Activated CD8-positive, alpha-beta memory T cell treated with anti-CD3 and anti-CD28 coated beads for 4 hours (primary cell): Measurements from ENCODE around the gene LRP5.

Experiments used
- DNase-seq, 2 donors: peaks; one replicate each; pipeline ENCODE4 v3.0.0-alpha.2; 2020; ENCODE audit warnings: low read depth in 2 of 2

The LRP5 gene

GRCh38 chr11:68312117-68312779, at the start of gene LRP5:
Gene LRP5, plus strand, starts transcription at chr11:68312591. Its CDS starts 124 bp downstream, at chr11:68312715.
- DNase-seq: no peak

- DNase-seq: no peak
These were observed 48.9 kb upstream of the LRP5 start for GRCh38 chr11:68263444-68264035.

DNA sequence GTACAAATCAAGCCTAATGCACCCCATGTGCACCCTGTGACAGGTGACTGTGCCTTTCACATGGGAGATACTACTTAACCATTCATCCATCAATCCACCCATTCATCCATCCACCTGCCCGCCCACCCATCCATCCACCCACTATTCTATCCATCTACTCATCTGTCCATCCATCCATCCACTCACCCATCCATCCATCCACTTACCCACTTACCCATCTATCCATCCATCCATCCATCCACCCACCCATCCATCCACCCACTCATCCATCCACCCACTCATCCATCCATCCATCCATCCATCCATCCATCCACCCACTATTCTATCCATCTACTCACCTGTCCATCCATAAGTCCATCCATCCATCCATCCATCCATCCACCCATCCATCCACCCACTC, 48.1 kb upstream of the LRP5 start:
- no peak for DNase-seq

DNA sequence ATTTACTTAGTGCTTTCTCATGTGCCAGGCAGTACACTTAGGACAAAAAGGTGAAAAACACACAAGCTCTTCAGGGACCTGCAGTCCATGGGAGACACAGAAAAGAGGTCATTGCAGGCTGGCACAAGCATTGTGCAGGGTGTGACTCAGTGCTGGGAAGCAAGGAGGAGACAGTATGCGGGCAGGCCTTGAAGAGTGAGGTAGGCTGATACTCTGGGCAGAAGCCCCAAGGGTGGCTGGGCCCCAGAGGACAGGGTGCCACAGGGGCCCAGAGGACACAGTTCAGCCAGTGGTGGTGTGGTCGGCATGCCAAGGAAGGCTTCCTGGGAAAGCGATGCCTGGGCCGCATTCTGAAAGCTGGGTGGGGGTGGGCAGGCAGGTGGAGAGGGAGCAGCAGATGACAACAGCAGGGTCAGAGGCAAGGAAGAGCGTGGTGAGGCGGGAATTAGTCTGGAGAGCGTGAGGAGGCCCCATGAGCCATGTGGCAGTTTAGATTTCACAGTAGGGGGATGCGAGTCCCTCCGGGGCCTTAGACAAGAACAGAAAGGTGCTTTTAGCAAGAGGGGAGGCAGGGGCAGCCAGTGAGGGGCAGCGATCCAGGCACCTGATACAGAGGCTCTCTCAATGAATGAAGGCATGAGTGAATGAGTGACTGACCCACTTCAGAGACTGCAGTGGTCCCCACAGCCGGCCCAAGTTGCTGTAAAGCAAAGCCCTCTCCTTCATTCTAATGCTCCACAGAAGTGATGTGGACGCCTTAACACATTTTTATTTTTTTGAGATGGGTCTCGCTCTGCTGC, 47.5 kb upstream of the LRP5 start:
- no peak for DNase-seq

DNA sequence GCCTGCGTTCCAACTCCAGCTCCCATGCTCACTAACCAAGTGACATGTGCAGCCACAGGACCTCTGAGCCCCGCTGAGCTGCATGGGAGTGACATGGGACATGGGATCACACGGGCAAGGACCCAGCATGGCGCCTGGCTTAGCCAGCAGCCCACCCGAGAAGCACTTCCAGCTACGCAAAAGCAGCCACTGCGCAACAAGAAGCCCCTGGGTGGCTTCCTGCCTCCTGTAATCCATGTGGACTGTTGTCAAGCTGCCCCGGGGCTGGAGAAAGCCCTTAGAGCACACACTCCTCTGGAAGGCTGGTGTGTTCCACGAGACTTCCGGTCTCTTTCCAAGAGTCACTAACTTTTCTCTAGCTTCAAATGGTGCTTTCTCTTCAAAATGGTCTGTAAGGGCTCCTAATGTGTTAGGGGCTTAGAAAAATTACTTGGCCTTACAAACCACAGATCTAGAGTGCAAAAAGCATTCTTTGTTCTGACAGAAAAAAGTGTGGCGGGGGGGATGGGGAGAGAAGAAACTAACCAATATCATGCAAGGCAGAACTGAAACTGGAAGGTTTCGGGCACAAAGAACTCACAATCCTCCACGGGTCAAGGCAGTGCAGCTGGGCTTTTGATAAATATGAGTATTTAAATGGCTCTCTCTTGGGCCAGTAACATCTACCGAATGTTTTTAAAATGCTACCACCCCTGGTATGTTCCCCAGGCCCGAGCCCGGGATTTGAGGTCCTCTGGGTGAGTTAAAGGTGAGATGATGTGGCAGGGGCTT, 46.1 kb upstream of the LRP5 start:
- no peak for DNase-seq

DNA sequence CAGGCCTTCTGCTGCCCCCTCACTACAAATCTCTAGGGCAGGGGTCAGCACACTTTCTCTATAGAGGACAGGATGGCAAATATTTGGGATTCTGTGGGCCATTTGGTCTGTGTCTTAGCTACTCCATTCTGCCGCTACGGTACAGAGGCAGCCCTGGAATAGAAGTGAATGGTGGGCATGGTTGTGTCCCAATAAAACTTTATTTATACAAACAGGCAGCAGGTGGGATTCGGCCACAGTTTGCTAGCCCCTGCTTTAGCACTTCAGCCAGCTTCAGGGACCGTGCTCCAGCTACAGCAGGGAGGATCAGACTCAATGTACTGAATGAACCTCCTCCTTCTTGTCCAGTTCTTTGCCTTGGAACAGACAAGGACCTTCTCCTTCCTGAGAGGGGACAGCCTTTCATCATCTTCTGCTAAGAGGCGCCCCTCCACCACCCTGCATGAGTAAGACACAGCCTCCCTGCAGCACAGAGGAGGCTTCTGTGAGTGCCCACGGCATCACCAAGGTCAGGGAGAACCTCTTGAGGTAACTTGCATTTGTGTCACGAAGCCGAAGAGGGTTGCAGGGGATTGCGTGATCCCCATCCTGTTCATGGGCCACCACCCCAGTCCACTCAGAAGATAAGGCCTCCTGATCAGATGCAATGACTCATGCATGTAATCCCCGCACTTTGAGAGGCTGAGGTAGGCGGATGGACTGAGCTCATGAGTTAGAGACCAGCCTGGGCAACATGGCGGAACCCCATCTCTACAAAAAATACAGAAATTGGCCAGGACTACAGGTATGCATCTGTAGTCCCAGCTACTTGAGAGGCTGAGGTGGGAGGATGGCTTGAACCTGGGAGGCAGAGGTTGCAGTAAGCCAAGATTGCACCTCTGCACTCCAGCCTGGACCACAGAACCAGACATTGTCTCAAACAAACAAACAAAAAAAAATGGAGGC, 45.2 kb upstream of the LRP5 start:
- DNase-seq: no peak

GRCh38 chr11:68267881-68268240, 44.5 kb upstream of the LRP5 start:
- no peak for DNase-seq

DNA sequence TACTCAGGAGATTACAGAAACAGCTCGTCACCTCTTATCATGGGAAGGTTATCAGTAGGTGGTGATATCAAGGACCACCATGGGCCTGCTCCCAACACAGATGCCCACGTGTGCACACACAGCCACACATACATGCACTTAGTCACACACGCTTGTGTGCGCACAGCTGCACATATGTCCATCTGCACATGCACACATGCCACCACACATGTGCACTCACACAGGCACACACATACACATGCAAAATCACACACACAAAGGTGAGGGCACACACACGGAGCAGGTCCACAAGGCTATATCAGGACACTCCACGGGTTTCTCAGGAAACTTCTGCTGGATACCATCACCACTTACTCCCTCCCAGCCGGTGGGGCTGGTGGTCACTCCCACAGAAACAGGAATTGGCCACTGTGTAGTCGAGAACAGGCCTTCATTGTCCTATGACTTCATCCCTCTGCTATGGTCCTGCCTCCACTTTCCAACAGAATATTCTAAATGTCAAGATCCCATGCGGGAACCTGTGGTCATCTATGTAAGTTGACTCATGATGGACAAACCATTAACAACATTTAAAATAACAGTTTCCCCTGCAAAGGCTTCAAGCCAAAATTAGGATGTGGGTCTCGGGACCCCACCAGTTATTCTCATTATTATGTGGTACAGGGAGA, 42.8 kb upstream of the LRP5 start:
- no peak for DNase-seq

DNA sequence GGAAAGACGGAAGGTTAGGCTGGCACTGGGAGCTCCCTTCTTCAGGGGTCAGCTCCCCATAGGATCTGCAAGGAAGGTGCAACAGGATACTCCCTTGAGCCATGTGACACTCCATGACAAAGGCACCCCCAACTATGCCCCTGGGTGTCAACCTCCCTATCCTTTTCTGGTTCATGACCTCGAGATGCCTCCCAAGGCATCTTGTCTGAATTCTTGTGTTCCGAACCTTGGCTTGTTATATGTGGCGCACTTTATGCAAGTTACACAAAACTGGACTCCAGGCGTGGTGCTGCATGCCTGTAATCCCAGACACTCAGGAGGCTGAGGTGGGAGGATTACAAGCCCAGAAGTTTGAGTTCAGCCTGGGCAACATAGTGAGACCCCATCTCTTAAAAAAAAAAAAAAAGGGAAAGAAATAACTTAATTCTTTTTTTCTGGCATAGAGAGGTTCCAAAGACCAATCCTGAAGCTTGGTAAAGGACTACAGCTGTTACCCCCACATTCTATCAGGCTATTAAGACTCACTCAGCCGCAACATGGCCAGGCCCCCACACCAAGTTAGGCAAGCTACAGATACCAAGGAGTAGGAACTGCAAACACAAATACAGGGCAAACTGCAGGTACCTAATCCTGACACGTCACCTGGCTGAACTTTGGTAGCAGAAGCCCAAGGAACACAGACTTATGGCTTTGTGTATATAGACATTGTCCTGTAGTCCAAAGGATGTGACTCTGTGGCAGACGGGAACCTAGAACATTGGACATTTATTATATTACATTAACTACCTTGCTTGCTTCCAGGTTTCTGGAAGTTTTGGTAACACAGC, 42.0 kb upstream of the LRP5 start:
- DNase-seq: no peak

GRCh38 chr11:68271023-68271780, 41.2 kb upstream of the LRP5 start:
- DNase-seq: peak in 1 of 2 donors; percentile 17

GRCh38 chr11:68271781-68272608, 40.4 kb upstream of the LRP5 start, which contains the start of gene C11orf24:
Gene C11orf24, minus strand, starts transcription at chr11:68271973. Its CDS starts 8,206 bp downstream, at chr11:68263767.
- peak; percentile 88 to 89 for DNase-seq

GRCh38 chr11:68273026-68273738, 39.2 kb upstream of the LRP5 start:
- no peak for DNase-seq

- no peak for DNase-seq
These were observed 38.1 kb upstream of the LRP5 start for GRCh38 chr11:68274306-68274705.

- DNase-seq: no peak
These were observed 36.5 kb upstream of the LRP5 start for GRCh38 chr11:68275721-68276507.

GRCh38 chr11:68276861-68277260, 35.5 kb upstream of the LRP5 start:
- DNase-seq: no peak

DNA sequence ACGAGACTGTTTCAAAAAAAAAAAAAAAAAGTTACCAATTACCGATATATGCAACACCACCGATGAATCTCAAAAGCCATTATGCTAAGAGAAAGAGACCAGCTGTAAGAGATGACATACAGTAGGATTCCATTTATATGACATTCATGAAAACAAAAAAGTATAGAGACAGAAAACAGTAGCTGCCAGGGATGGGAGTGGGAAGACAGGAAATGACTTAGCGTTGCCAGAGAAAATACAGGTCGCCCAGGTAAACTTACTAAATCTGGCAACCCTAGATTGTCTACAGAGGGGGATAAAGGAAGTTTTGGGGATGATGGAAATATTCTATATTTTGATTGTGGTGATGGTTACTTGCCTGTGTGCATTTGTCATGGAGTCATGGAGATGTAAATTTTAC, 32.7 kb upstream of the LRP5 start:
- no peak for DNase-seq
